ENCODE measurements around the gene VPS41. TPM values are rescaled to one million over a fixed set of nuclear protein-coding genes. Genes with fewer than 3 reads are reported as not detected.

Gene VPS41
- total RNA-seq (10 to 100 TPM; 44.3 to 97.4 (median 72.1) TPM), polyA plus RNA-seq (10 to 100 TPM; 11.2 to 14.0 (median 13.4) TPM)
- long read RNA-seq, donor 1, full-length matches to known transcripts = 12 of 12 reads
- long read RNA-seq, donor 1, partial matches to known transcripts = 0 of 12 reads
- long read RNA-seq, donor 1, other reads (novel, unspliced or antisense) = 0 of 12 reads
- long read RNA-seq, donor 2, full-length matches to known transcripts = 2 of 2 reads
- long read RNA-seq, donor 2, partial matches to known transcripts = 0 of 2 reads
- long read RNA-seq, donor 2, other reads (novel, unspliced or antisense) = 0 of 2 reads

GRCh38 chr7:38908759-38909335 lies at the start of gene VPS41:
TSS of gene VPS41 (minus strand) at chr7:38909191. CDS start at chr7:38909174, 17 bp downstream.
- Histone ChIP-seq H3K4me3 (peak within 1 kb of the TSS; percentile 82 to 95 (median 89)), H3K27ac (peak within 1 kb of the TSS; percentile 23 to 87 (median 72)), H3K4me1 (peaks cover 17 to 48% (median 30%) of the 10 kb centered on the region in 6 donors), H3K27me3 (replicated peaks in 1 of 7) (no peaks in the 10 kb centered on the region), H3K9me3 (no peaks in the 10 kb centered on the region), H3K36me3 (no peaks in the 10 kb centered on the region)
- 0 to 1% (median 0%) methylated on average over 20 of the region's 20 CpGs for WGBS, 5 donors
- DNase-seq = peak; percentile 93
- intact Hi-C loops (cut with DNase I; ENCODE audit: low total_unique reads) = no loop called here
- no peak for TF ChIP-seq POLR2A (IDR thresholded peaks at IDR 0.05)
- peak in 1 of 11 experiments; percentile 15 for TF ChIP-seq CTCF (IDR thresholded peaks at IDR 0.05 in 8 of 11, conservative IDR thresholded peaks at IDR 0.05 in 3 of 11)
- TF ChIP-seq POLR2AphosphoS5 (IDR thresholded peaks at IDR 0.05) = peak; percentile 68 to 93 (median 72)

- H3K27ac ChIP-seq = no peak overlapping the region
- WGBS, 5 donors = 78 to 99% (median 78%) methylated on average over 5 of the region's 5 CpGs
- no peak overlapping the region for H3K4me3 ChIP-seq
- H3K36me3 ChIP-seq = no peaks in the 10 kb centered on the region
- no peaks in the 10 kb centered on the region for H3K9me3 ChIP-seq
- no peak for DNase-seq
- TF ChIP-seq CTCF (IDR thresholded peaks at IDR 0.05 in 8 of 11, conservative IDR thresholded peaks at IDR 0.05 in 3 of 11) (no peak), POLR2A (IDR thresholded peaks at IDR 0.05) (no peak), POLR2AphosphoS5 (IDR thresholded peaks at IDR 0.05) (no peak)
- intact Hi-C loops (cut with DNase I; ENCODE audit: low total_unique reads) = no loop called here
- no peaks in the 10 kb centered on the region for H3K4me1 ChIP-seq
- H3K27me3 ChIP-seq (replicated peaks in 1 of 7) = no peaks in the 10 kb centered on the region
Observed at GRCh38 chr7:38955892-38956291, 46.9 kb upstream of the VPS41 start.

- no peak overlapping the region for H3K4me3 ChIP-seq
- DNase-seq = no peak
- WGBS, 5 donors = 64 to 89% (median 75%) methylated on average over 4 of the region's 4 CpGs
- H3K27me3 ChIP-seq (replicated peaks in 1 of 7) = no peaks in the 10 kb centered on the region
- TF ChIP-seq CTCF (IDR thresholded peaks at IDR 0.05 in 8 of 11, conservative IDR thresholded peaks at IDR 0.05 in 3 of 11) (no peak), POLR2AphosphoS5 (IDR thresholded peaks at IDR 0.05) (no peak), POLR2A (IDR thresholded peaks at IDR 0.05) (no peak)
- H3K27ac ChIP-seq = no peak overlapping the region
- no peaks in the 10 kb centered on the region for H3K4me1 ChIP-seq
- H3K9me3 ChIP-seq = no peaks in the 10 kb centered on the region
- H3K36me3 ChIP-seq = no peaks in the 10 kb centered on the region
- intact Hi-C loops (cut with DNase I; ENCODE audit: low total_unique reads) = no loop called here
Observed at GRCh38 chr7:38953971-38954370, 45.0 kb upstream of the VPS41 start.

- intact Hi-C loops (cut with DNase I; ENCODE audit: low total_unique reads) = no loop called here
- H3K4me1 ChIP-seq = no peaks in the 10 kb centered on the region
- TF ChIP-seq POLR2AphosphoS5 (IDR thresholded peaks at IDR 0.05) (no peak), POLR2A (IDR thresholded peaks at IDR 0.05) (no peak), CTCF (IDR thresholded peaks at IDR 0.05 in 8 of 11, conservative IDR thresholded peaks at IDR 0.05 in 3 of 11) (no peak)
- H3K4me3 ChIP-seq = no peak overlapping the region
- H3K36me3 ChIP-seq = no peaks in the 10 kb centered on the region
- WGBS, 5 donors = 88 to 100% (median 94%) methylated on average over 1 of the region's 1 CpG
- no peak overlapping the region for H3K27ac ChIP-seq
- no peaks in the 10 kb centered on the region for H3K27me3 ChIP-seq (replicated peaks in 1 of 7)
- DNase-seq = no peak
- no peaks in the 10 kb centered on the region for H3K9me3 ChIP-seq
Observed at GRCh38 chr7:38953227-38953626, 44.2 kb upstream of the VPS41 start.
